ENCODE measurements around the gene LAMC1. TPM values are rescaled to one million over a fixed set of nuclear protein-coding genes. Genes with fewer than 3 reads are reported as not detected.

The LAMC1 gene
- total RNA-seq, 2 experiments from 2014 or later = not detected

- no peak overlapping the region for H3K27ac ChIP-seq (ENCODE audit: low read depth in 1 of 2, low read length in 2 of 2)
- ChIA-PET CTCF (no interaction called here), POLR2A (no interaction called here)
- peaks cover 0 to 3% of the 10 kb centered on the region in 2 experiments for H3K27me3 ChIP-seq (ENCODE audit: control insufficient read depth in 1 of 2, insufficient read depth in 2 of 2, low read length in 2 of 2)
- Mint-ChIP-seq H3K27me3 (no peaks in the 10 kb centered on the region), H3K27ac (no peak overlapping the region), H3K9me3 (no peaks in the 10 kb centered on the region), H3K4me1 (ENCODE audit: low read depth) (no peaks in the 10 kb centered on the region), H3K36me3 (ENCODE audit: low read depth) (no peaks in the 10 kb centered on the region), H3K4me3 (no peak overlapping the region)
- TF ChIP-seq CTCF (IDR thresholded peaks at IDR 0.05) = no peak
- no peak overlapping the region for H3K4me3 ChIP-seq (ENCODE audit: low read length)
- ATAC-seq (ENCODE audit: poor library complexity) (no peak), DNase-seq (no peak)
- no peaks in the 10 kb centered on the region for H3K4me1 ChIP-seq (ENCODE audit: insufficient read depth, low read length)
- intact Hi-C loops (cut with DNase I, micrococcal nuclease) = no loop called here
- no peaks in the 10 kb centered on the region for H3K36me3 ChIP-seq (ENCODE audit: insufficient read depth, low read length)
- H3K9me3 ChIP-seq (ENCODE audit: control insufficient read depth in 1 of 2, insufficient read depth in 1 of 2, low read length in 2 of 2) = no peaks in the 10 kb centered on the region
These were observed 121.5 kb downstream of the LAMC1 start for GRCh38 chr1:183144752-183145151.

GRCh38 chr1:183147735-183148134 lies 124.5 kb downstream of the LAMC1 start:
- H3K4me3 Mint-ChIP-seq = no peak overlapping the region

GRCh38 chr1:183148599-183148998 lies 125.4 kb downstream of the LAMC1 start:
- intact Hi-C loops (cut with DNase I, micrococcal nuclease) = no loop called here

More at GRCh38 chr1:183147735-183148134, 124.5 kb downstream of the LAMC1 start:
- intact Hi-C loops (cut with DNase I, micrococcal nuclease) = no loop called here
- H3K9me3 ChIP-seq (ENCODE audit: control insufficient read depth in 1 of 2, insufficient read depth in 1 of 2, low read length in 2 of 2) = no peaks in the 10 kb centered on the region
- ChIA-PET CTCF (no interaction called here), POLR2A (no interaction called here)
- H3K27me3 ChIP-seq (ENCODE audit: control insufficient read depth in 1 of 2, insufficient read depth in 2 of 2, low read length in 2 of 2) = peaks cover 0 to 5% of the 10 kb centered on the region in 2 experiments
- Mint-ChIP-seq H3K36me3 (ENCODE audit: low read depth) (no peaks in the 10 kb centered on the region), H3K27me3 (peaks cover 3% of the 10 kb centered on the region), H3K4me1 (ENCODE audit: low read depth) (no peaks in the 10 kb centered on the region), H3K27ac (no peak overlapping the region), H3K9me3 (no peaks in the 10 kb centered on the region)
- TF ChIP-seq CTCF (IDR thresholded peaks at IDR 0.05) = no peak
- H3K4me3 ChIP-seq (ENCODE audit: low read length) = no peak overlapping the region
- H3K4me1 ChIP-seq (ENCODE audit: insufficient read depth, low read length) = no peaks in the 10 kb centered on the region
- ATAC-seq (ENCODE audit: poor library complexity) (no peak), DNase-seq (no peak)
- no peaks in the 10 kb centered on the region for H3K36me3 ChIP-seq (ENCODE audit: insufficient read depth, low read length)
- no peak overlapping the region for H3K27ac ChIP-seq (ENCODE audit: low read depth in 1 of 2, low read length in 2 of 2)

More at GRCh38 chr1:183148599-183148998, 125.4 kb downstream of the LAMC1 start:
- no peaks in the 10 kb centered on the region for H3K36me3 ChIP-seq (ENCODE audit: insufficient read depth, low read length)
- ChIA-PET CTCF (no interaction called here), POLR2A (no interaction called here)
- no peaks in the 10 kb centered on the region for H3K4me1 ChIP-seq (ENCODE audit: insufficient read depth, low read length)
- no peak for DNase-seq
- no peak for TF ChIP-seq CTCF (IDR thresholded peaks at IDR 0.05)
- no peak overlapping the region for H3K27ac ChIP-seq (ENCODE audit: low read depth in 1 of 2, low read length in 2 of 2)
- H3K27me3 ChIP-seq (ENCODE audit: control insufficient read depth in 1 of 2, insufficient read depth in 2 of 2, low read length in 2 of 2) = peaks cover 0 to 5% of the 10 kb centered on the region in 2 experiments
- Mint-ChIP-seq H3K4me1 (ENCODE audit: low read depth) (no peaks in the 10 kb centered on the region), H3K36me3 (ENCODE audit: low read depth) (no peaks in the 10 kb centered on the region), H3K4me3 (no peak overlapping the region), H3K27ac (no peak overlapping the region), H3K27me3 (peaks cover 10% of the 10 kb centered on the region), H3K9me3 (no peaks in the 10 kb centered on the region)
- ATAC-seq (ENCODE audit: poor library complexity) = no peak
- no peaks in the 10 kb centered on the region for H3K9me3 ChIP-seq (ENCODE audit: control insufficient read depth in 1 of 2, insufficient read depth in 1 of 2, low read length in 2 of 2)
- no peak overlapping the region for H3K4me3 ChIP-seq (ENCODE audit: low read length)

Data from CD4-positive, alpha-beta T cell (primary cell).